ENCODE data around the gene GRK5. TPM values are rescaled to one million over a fixed set of nuclear protein-coding genes. Genes with fewer than 3 reads are reported as not detected.

GRK5 gene
- total RNA-seq, 1 experiment from 2014 or later: 2.3 TPM

- Mint-ChIP-seq H3K9me3 (no peaks in the 10 kb centered on the region), H3K27me3 (ENCODE audit: low read depth) (no peaks in the 10 kb centered on the region), H3K4me1 (peaks cover 8% of the 10 kb centered on the region), H3K4me3 (no peak overlapping the region), H3K36me3 (no peaks in the 10 kb centered on the region), H3K27ac (no peak overlapping the region)
- ATAC-seq (no peak), DNase-seq (ENCODE audit: low spot score) (no peak)
- POLR2A ChIA-PET: no interaction called here
- CTCF ChIA-PET: interaction anchor here (1.1 kb wide), 1 partner anchor 80 kb away, joined by 3 read pairs; no protein-coding TSS in a partner anchor
- TF ChIP-seq RORB (CRISPR knock-in tag; IDR thresholded peaks at IDR 0.05): no peak
- no peak for TF ChIP-seq RELA (CRISPR knock-in tag; IDR thresholded peaks at IDR 0.05; ENCODE audit: borderline replicate concordance)
- TF ChIP-seq PRDM15 (CRISPR knock-in tag; IDR thresholded peaks at IDR 0.05): no peak
- no peak for TF ChIP-seq ZNF396 (CRISPR knock-in tag; IDR thresholded peaks at IDR 0.05; ENCODE audit: borderline replicate concordance)
- TF ChIP-seq CREM (CRISPR knock-in tag; IDR thresholded peaks at IDR 0.05): no peak
- TF ChIP-seq E2F5 (CRISPR knock-in tag; IDR thresholded peaks at IDR 0.05): no peak
- TF ChIP-seq HMGA2 (CRISPR knock-in tag; IDR thresholded peaks at IDR 0.05): no peak
- TF ChIP-seq JUN (CRISPR knock-in tag; IDR thresholded peaks at IDR 0.05): no peak
Observed at GRCh38 chr10:119279441-119279840, 72.1 kb downstream of the GRK5 start.

- no peak for ATAC-seq
- POLR2A ChIA-PET: no interaction called here
Observed at GRCh38 chr10:119281581-119282071, 74.3 kb downstream of the GRK5 start.

GRCh38 chr10:119282446-119282845, 75.1 kb downstream of the GRK5 start:
- H3K9me3 Mint-ChIP-seq: no peaks in the 10 kb centered on the region
- POLR2A ChIA-PET: no interaction called here
- TF ChIP-seq TCF7 (CRISPR knock-in tag; IDR thresholded peaks at IDR 0.05; ENCODE audit: low read depth) (no peak), ZNF671 (CRISPR knock-in tag; IDR thresholded peaks at IDR 0.05) (no peak), FOXK1 (CRISPR knock-in tag; IDR thresholded peaks at IDR 0.05) (no peak), FOXJ3 (CRISPR knock-in tag; IDR thresholded peaks at IDR 0.05; ENCODE audit: borderline replicate concordance) (no peak), ZNF423 (CRISPR knock-in tag; IDR thresholded peaks at IDR 0.05) (no peak), E2F5 (CRISPR knock-in tag; IDR thresholded peaks at IDR 0.05) (no peak), ZBTB21 (CRISPR knock-in tag; IDR thresholded peaks at IDR 0.05; ENCODE audit: borderline replicate concordance) (no peak), ZNF317 (CRISPR knock-in tag; IDR thresholded peaks at IDR 0.05; ENCODE audit: borderline replicate concordance, low read depth) (no peak), ZNF425 (CRISPR knock-in tag; conservative IDR thresholded peaks at IDR 0.05) (no peak), MLX (CRISPR knock-in tag; IDR thresholded peaks at IDR 0.05) (no peak), GTF2I (CRISPR knock-in tag; conservative IDR thresholded peaks at IDR 0.05) (no peak), JUN (CRISPR knock-in tag; IDR thresholded peaks at IDR 0.05) (no peak), CDX4 (CRISPR knock-in tag; IDR thresholded peaks at IDR 0.05; ENCODE audit: borderline replicate concordance) (no peak)
- CTCF ChIA-PET: interaction anchor here (1.2 kb wide), 1 partner anchor 83 kb away, joined by 3 read pairs; no protein-coding TSS in a partner anchor
- no peak for DNase-seq (ENCODE audit: low spot score)
- ATAC-seq: no peak
- H3K4me3 Mint-ChIP-seq: no peak overlapping the region
- H3K27ac Mint-ChIP-seq: no peak overlapping the region
- no peaks in the 10 kb centered on the region for H3K27me3 Mint-ChIP-seq (ENCODE audit: low read depth)
- H3K36me3 Mint-ChIP-seq: no peaks in the 10 kb centered on the region
- H3K4me1 Mint-ChIP-seq: peaks cover 6% of the 10 kb centered on the region

More at GRCh38 chr10:119281581-119282071, 74.3 kb downstream of the GRK5 start:
- no peaks in the 10 kb centered on the region for H3K36me3 Mint-ChIP-seq
- H3K27me3 Mint-ChIP-seq (ENCODE audit: low read depth): no peaks in the 10 kb centered on the region
- H3K4me1 Mint-ChIP-seq: peaks cover 6% of the 10 kb centered on the region
- H3K27ac Mint-ChIP-seq: no peak overlapping the region
- CTCF ChIA-PET: interaction anchor here (1.2 to 1.3 kb wide), 2 partner anchors 82 to 164 kb away, joined by 3 read pairs; no protein-coding TSS in a partner anchor
- no peak for TF ChIP-seq RELA (CRISPR knock-in tag; IDR thresholded peaks at IDR 0.05; ENCODE audit: borderline replicate concordance)
- no peak for TF ChIP-seq NFE2L1 (CRISPR knock-in tag; IDR thresholded peaks at IDR 0.05)
- TF ChIP-seq CREM (CRISPR knock-in tag; IDR thresholded peaks at IDR 0.05): no peak
- H3K4me3 Mint-ChIP-seq: no peak overlapping the region
- no peak for DNase-seq (ENCODE audit: low spot score)
- H3K9me3 Mint-ChIP-seq: no peaks in the 10 kb centered on the region
